Nephron progenitor cell (in vitro differentiated cells): ENCODE results near the gene TMEM87B.

Experiments
- DNase-seq: peaks from one replicate; pipeline ENCODE4 v3.0.0; 2021
- H3K27ac Mint-ChIP-seq: 2 replicates; pipeline ENCODE4 v1.8.0; 2021; ENCODE audit warnings: mild to moderate bottlenecking, moderate library complexity, mixed read lengths
- H3K27me3 Mint-ChIP-seq: 2 replicates; pipeline ENCODE4 v1.8.0; 2021; ENCODE audit warnings: mild to moderate bottlenecking, low read depth, mixed read lengths; ENCODE audit not compliant: poor library complexity
- H3K36me3 Mint-ChIP-seq: 2 replicates; pipeline ENCODE4 v1.8.0; 2021; ENCODE audit warnings: low read depth, mixed read lengths
- H3K4me1 Mint-ChIP-seq: 2 replicates; pipeline ENCODE4 v1.8.0; 2021; ENCODE audit warnings: mixed read lengths
- H3K4me3 Mint-ChIP-seq: 2 replicates; pipeline ENCODE4 v1.8.0; 2021; ENCODE audit warnings: mild to moderate bottlenecking, moderate library complexity, mixed read lengths
- H3K9me3 Mint-ChIP-seq: 2 replicates; pipeline ENCODE4 v1.8.0; 2021; ENCODE audit warnings: mild to moderate bottlenecking, moderate library complexity, mixed read lengths
- CTCF ChIP-seq: fragments of 200-600 bp; sonication (generic); IDR thresholded peaks from 2 replicates; pipeline ENCODE4 v1.5.0; 2021; ENCODE audit warnings: antibody characterized with exemption

The TMEM87B gene

GRCh38 chr2:112087346-112088020 is 32.4 kb downstream of the TMEM87B start:
- no peak overlapping the region for H3K4me3 Mint-ChIP-seq
- H3K36me3 Mint-ChIP-seq = peaks cover 78% of the 10 kb centered on the region
- no peaks in the 10 kb centered on the region for H3K4me1 Mint-ChIP-seq
- H3K9me3 Mint-ChIP-seq = no peaks in the 10 kb centered on the region
- H3K27me3 Mint-ChIP-seq = peaks cover 3% of the 10 kb centered on the region
- H3K27ac Mint-ChIP-seq = no peak overlapping the region
- no peak for TF ChIP-seq CTCF
- no peak for DNase-seq

GRCh38 chr2:112089375-112089774 is 34.3 kb downstream of the TMEM87B start:
- Mint-ChIP-seq H3K4me3 (no peak overlapping the region), H3K4me1 (no peaks in the 10 kb centered on the region), H3K36me3 (peaks cover 69% of the 10 kb centered on the region), H3K27ac (no peak overlapping the region), H3K27me3 (peaks cover 3% of the 10 kb centered on the region), H3K9me3 (no peaks in the 10 kb centered on the region)
- DNase-seq = no peak
- no peak for TF ChIP-seq CTCF

- TF ChIP-seq CTCF = no peak
- Mint-ChIP-seq H3K9me3 (no peaks in the 10 kb centered on the region), H3K4me3 (no peak overlapping the region), H3K36me3 (peaks cover 58% of the 10 kb centered on the region), H3K27me3 (peaks cover 3% of the 10 kb centered on the region), H3K4me1 (peaks cover 16% of the 10 kb centered on the region), H3K27ac (peak overlapping the region; percentile 31)
- no peak for DNase-seq
Observed at GRCh38 chr2:112092286-112093041, 37.4 kb downstream of the TMEM87B start.

GRCh38 chr2:112093216-112093615 is 38.1 kb downstream of the TMEM87B start:
- Mint-ChIP-seq H3K27me3 (peaks cover 3% of the 10 kb centered on the region), H3K4me1 (peaks cover 16% of the 10 kb centered on the region), H3K4me3 (no peak overlapping the region), H3K27ac (no peak overlapping the region), H3K9me3 (no peaks in the 10 kb centered on the region), H3K36me3 (peaks cover 61% of the 10 kb centered on the region)
- DNase-seq = no peak
- TF ChIP-seq CTCF = no peak

GRCh38 chr2:112095681-112096080 is 40.6 kb downstream of the TMEM87B start:
- Mint-ChIP-seq H3K4me3 (no peak overlapping the region), H3K36me3 (peaks cover 49% of the 10 kb centered on the region), H3K4me1 (peaks cover 16% of the 10 kb centered on the region), H3K27me3 (peaks cover 3% of the 10 kb centered on the region), H3K27ac (peak overlapping the region; percentile 85), H3K9me3 (no peaks in the 10 kb centered on the region)
- TF ChIP-seq CTCF = no peak
- DNase-seq = no peak
